ENCODE results near the gene SAXO1.

The SAXO1 gene

DNA sequence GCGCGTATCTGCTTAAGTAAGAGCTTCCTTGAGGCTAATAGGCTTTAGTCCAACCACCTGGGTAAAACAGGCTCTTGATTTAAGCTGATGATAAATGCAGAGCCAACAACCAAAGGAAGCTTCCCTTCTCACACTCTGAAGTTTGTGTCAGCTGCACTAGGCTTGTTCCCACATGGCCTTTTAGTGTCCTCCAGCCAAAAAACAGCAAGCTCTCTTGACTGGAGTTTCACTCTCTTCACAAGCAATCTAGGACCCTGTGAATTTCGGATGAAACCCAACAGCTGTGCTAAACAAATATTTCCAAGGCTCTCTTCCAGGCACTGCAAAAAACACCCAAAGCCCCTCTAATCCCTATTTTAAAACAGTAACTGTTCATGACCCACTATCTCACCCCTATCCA, 63.9 kb downstream of the SAXO1 start:
- no peak for DNase-seq (ENCODE audit: low spot score)
- TF ChIP-seq, protein P1, sequence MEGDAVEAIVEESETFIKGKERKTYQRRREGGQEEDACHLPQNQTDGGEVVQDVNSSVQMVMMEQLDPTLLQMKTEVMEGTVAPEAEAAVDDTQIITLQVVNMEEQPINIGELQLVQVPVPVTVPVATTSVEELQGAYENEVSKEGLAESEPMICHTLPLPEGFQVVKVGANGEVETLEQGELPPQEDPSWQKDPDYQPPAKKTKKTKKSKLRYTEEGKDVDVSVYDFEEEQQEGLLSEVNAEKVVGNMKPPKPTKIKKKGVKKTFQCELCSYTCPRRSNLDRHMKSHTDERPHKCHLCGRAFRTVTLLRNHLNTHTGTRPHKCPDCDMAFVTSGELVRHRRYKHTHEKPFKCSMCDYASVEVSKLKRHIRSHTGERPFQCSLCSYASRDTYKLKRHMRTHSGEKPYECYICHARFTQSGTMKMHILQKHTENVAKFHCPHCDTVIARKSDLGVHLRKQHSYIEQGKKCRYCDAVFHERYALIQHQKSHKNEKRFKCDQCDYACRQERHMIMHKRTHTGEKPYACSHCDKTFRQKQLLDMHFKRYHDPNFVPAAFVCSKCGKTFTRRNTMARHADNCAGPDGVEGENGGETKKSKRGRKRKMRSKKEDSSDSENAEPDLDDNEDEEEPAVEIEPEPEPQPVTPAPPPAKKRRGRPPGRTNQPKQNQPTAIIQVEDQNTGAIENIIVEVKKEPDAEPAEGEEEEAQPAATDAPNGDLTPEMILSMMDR (IDR thresholded peaks at IDR 0.05; ENCODE audit: extremely low read depth, missing control alignments), result no peak

DNA sequence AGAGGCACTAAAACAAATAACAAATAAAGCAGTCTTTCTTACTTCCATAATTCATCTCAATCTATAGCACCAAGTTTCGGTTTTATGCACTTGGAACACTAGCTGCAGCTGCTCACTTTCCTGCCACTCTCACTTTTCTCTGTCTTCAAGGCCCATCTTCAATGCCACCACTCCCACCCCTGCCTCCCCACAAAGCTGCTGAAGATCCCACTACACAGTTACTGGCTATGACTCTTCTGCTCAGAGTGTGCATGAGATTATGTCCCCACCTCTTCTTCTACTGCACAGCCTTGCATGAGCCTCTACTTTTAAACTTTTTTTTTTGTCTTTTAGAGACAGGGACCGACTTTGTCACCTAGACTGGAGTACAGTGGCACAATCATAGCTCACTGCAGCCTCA, 77.4 kb downstream of the SAXO1 start:
- no peak for DNase-seq (ENCODE audit: low spot score)
- TF ChIP-seq, protein P1 (IDR thresholded peaks at IDR 0.05; ENCODE audit: extremely low read depth, missing control alignments), result no peak

DNA sequence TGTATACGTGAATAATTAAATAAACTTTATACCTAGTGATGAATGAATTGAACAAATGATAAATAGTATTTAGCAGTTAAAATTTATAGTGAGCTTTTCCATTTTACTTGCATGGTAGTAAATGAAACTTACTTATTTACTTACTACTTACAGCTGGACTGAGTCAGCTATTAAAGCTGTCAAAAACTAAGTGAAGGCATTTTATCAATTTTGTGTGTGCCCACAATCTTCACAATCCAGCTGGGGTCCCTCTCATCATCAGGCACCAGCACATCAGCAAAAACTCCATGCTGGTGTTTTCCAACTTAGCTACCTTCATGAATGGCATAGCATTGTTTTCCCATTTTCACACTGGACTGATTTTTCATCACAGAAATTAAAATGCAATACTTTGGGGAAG, 81.1 kb downstream of the SAXO1 start:
- TF ChIP-seq, protein P1 (IDR thresholded peaks at IDR 0.05; ENCODE audit: extremely low read depth, missing control alignments), result no peak
- DNase-seq (ENCODE audit: low spot score), result no peak

DNA sequence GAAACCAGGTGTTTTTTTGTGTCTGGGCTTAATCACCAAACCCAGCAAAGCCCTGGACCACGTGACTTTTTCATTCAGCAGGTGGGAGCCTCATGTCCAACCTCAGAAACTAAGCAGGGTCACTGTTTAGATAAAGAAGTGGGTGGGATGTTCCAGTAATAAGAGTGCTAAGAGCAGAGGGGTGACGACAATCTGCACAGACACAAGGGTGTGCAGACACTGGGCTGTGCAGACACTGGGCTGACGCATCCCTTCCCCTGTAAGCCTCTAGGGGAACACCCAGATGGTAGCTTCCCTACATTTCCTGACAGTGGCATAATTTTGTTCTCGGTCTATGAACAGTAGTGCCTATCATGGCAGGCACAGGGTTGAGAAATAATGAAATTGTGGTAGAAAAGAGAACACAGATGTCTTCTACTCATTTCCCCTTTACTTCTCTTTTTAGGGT, 85.1 kb downstream of the SAXO1 start:
- DNase-seq (ENCODE audit: low spot score), result no peak
- TF ChIP-seq, protein P1 (IDR thresholded peaks at IDR 0.05; ENCODE audit: extremely low read depth, missing control alignments), result no peak

DNA sequence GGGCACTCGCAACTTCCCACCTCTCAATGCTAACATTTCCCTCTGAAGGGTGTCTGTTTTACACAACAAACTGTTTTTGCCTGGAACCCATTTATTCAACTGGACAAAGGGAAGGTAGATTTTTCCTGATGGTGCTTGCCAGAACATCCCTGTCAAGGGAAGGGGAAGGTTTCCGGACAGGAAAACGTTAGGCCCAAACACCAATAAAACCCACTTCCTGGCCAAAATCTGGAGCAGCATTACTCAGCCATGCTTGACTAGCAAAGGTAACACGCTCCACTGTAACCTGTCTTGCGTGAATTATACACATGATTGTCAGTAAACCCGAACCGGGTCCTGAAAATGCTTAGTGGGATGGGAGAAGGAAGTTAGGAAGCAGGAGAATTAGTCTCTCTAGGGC, 90.2 kb downstream of the SAXO1 start:
- DNase-seq (ENCODE audit: low spot score), result no peak

DNA sequence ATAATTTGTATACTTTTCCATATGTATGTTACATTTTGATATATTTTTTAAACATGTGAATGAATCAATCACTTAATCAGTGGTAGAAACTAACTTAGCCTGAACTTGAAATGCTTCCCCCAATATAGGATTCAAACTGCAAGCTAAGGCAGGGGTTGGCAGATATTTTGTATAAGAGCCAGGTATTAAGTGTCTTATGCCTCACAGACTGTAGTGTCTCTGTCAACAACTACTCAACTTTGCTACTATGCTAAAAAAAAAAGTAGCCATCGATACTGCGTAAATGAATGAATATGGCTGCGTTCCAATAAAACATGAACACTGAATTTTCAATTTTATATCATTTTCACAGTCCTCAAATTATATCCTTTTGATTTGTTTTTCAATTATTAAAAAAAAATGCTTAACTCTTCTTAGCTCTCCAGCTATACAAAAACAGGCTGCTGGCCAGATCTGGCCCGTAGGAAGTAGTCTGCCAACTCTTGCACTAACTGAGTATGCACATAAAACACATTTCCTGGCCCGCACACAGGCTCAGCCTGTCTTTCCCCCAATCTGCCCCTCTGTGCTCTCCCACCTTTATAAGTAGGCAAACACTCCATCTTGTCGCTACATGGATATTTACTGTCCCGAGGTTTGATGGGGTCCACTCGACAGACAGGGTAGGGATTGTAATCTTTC, 91.8 kb downstream of the SAXO1 start:
- TF ChIP-seq, protein P1 (IDR thresholded peaks at IDR 0.05; ENCODE audit: extremely low read depth, missing control alignments), result no peak
- DNase-seq (ENCODE audit: low spot score), result no peak

More for the DNA sequence above, 90.2 kb downstream of the SAXO1 start:
- TF ChIP-seq, protein P1 (IDR thresholded peaks at IDR 0.05; ENCODE audit: extremely low read depth, missing control alignments), result no peak

DNA sequence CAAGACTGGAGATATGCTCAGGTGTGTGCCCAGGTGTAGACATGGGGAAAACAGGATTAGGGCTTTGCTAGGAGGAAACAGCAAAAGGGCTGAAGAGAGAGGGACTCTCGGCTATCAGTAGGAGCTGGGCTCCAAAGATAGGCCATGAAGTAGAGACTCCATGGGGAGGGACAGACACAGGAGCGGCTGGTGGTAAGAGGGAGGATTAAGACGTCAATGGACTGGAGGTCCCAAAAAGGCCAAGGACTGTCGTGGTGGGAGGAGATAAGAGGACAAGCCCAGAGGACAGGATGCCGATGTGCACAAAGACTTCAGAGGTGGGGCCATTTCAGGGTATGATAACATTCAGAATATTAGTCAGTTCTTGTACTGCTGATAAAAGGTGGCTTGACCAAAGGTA, 93.1 kb downstream of the SAXO1 start:
- TF ChIP-seq, protein P1 (IDR thresholded peaks at IDR 0.05; ENCODE audit: extremely low read depth, missing control alignments), result no peak
- DNase-seq (ENCODE audit: low spot score), result no peak
